HG02884 (cell line): Measurements from ENCODE around the gene LNPK.
"Not testable (repeated sequence)": the region's sequence is repeated elsewhere in the genome, so short reads cannot be mapped to it uniquely, and the experiment has no call there.

Experiments used
- ATAC-seq: cut with Tn5 transposase; IDR thresholded peaks from one replicate; pipeline ENCODE4 v1.9.1; 2021; ENCODE audit warnings: mild to moderate bottlenecking, moderate library complexity; ENCODE audit not compliant: unreplicated experiment

The LNPK gene

DNA sequence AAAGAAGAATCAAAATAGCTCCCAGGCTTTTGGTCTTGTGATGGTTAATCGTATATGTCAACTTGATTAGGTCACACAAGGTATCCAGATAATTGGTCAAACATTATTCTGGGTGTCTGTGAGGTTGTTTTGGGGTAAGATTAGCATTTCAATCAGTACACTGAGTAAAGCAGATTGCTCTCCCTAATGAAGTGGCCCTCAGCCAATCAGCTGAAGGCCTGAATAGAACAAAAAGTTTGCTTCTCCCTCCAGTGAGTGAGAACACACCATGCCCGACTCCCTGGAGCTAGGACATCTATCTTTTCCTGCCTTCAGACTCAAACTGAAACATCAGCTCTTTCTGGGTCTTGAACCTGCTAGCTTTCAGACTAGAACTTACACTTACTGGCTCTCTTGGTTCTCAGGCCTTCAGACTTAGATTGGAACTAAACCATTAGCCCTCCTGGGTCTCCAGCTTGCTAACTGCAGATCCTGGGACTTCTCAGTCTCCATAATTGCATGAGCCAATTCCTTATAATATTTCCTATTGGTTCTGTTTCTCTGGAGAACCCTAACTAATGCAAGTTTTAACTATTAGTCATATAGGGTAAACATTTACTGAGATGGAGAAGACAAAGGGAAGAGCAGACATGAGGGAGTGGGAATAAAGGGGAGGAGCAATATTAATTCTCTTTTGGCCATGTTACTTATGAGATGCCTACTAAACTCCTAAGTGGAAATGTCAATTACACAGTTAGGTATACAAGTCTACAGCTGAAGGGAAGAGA is 25.5 kb downstream of the LNPK start:
- ATAC-seq: no peak

DNA sequence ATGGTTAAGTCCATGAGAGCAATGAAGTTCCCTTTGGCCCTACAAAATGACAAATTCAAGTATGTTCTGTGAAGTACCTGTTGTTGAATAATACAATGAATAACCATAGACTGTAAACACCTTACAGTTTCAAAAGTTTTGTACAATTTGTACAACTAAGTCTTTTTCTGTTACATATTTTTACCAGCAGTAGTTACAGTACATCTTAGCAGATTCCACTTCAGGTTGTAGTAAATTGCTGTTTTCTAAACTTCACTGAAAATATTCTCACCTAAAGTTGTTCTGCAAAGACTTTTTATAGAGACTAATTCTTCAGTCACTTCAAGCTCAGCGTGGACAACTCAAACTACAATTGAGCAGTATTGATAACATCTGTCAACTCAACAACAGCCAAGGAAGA is 28.7 kb downstream of the LNPK start:
- no peak for ATAC-seq

DNA sequence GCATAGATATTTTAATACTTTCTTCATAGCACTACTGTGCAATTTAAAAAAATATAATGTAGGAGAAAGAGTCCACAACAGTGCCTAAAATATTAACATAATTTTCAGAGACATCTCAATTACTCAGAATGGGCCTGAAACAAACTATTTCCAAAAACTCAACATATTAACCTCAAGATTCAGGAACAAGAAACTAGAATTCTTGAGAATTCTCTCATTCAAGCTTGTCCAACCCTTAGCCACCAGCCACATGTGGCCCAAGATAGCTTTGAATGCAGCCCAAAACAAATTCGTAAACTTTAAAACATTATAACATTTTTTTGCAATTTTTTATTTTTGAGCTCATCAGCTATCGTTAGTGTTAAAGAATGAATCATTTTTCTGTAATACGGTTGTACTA is 35.2 kb downstream of the LNPK start:
- no peak for ATAC-seq

DNA sequence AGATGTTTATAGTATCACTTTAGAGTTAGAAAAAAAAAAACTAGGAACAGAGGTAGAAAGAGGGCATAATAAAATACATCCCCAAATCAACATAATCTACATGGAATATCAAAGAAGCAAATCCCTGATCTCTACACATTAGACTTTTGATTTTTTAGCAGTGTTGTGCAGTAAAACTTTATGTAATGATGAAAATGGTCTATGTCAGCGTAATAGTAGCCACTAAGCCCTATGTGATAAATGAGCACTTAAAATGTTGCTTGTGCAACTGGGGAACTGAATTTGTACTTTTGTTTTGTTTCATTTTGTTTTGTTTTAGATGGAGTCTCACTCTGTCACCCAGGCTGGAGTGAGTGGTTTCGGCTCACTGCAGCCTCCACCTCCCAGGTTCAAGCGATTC is 36.3 kb downstream of the LNPK start:
- no peak for ATAC-seq

DNA sequence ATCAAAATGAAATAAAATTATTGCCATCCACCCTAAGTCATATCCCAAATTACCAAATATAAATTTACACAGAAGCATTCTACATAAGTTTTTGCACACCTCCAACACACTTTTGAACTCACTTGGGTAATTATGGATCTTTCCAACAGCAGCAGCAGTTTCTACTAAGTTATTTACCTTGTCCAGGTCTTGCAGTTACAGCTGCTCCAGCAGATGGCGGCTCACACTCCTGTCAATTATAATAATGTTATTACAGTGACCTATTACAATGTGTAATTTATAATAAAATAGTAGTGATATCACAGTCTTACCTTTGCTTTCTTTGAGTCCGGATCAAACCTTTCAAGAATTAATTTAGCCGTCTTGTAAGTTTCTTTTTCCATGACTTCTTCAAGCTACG is 37.9 kb downstream of the LNPK start:
- no peak for ATAC-seq

DNA sequence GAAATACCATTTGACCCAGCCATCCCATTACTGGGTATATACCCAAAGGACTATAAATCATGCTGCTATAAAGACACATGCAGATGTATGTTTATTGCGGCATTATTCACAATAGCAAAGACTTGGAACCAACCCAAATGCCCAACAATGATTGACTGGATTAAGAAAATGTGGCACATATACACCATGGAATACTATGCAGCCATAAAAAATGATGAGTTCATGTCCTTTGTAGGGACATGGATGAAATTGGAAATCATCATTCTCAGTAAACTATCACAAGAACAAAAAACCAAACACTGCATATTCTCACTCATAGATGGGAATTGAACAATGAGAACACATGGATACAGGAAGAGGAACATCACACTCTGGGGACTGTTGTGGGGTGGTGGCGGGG is 38.9 kb downstream of the LNPK start:
- ATAC-seq: not testable (repeated sequence)

DNA sequence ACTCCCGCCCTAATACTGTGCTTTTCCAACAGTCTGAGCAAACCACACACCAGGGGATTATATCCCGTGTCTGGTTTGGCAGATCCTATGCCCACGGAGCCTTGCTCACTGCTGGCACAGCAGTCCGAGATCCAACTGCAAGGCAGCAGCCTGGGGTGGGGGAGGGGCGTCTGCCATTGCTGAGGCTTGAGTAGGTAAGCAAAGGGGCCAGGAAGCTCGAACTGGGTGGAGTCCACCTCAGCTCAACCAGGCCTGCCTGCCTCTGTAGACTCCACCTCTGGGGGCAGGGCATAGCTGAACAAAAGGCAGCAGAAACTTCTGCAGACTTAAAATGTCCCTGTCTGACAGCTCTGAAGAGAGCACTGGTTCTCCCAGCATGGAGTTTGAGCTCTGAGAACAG is 44.2 kb downstream of the LNPK start:
- ATAC-seq: no peak

DNA sequence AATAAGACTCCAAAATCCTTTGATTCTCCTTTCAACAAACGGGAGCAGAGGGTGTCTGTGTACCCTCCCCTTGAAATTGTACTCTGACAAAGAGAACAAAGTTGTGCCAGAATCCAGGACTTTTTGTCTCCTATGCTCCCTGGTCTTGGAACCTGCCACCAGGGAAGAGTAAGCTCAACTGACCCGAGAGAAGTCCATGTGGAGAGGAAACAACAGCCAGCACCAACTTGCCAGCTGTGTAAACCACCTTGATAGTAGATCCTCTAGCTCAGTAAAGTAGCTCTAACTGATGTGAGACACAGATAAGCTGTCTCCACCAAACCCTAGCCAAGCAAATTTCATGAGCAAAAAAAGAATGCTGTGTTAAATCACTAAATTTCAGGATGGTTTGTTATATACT is 46.9 kb downstream of the LNPK start:
- ATAC-seq: no peak

DNA sequence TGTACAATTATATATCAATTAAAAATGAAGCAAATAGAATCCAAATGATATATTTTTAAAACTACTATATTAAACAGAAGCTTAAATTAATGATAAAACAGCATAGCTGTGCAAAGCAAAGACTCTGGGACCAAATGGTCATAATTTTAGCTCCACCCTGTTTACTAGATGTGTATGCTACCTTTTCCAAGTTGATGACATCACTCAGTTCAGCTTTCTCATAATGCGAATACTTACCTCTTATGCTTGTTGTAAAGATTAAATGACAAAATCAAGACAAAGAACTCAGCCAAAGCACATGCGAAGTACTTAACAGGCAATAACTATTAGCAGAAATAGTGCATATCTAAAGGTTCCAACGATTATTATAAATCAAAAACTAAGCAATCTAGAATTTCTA is 51.6 kb downstream of the LNPK start:
- ATAC-seq: no peak

DNA sequence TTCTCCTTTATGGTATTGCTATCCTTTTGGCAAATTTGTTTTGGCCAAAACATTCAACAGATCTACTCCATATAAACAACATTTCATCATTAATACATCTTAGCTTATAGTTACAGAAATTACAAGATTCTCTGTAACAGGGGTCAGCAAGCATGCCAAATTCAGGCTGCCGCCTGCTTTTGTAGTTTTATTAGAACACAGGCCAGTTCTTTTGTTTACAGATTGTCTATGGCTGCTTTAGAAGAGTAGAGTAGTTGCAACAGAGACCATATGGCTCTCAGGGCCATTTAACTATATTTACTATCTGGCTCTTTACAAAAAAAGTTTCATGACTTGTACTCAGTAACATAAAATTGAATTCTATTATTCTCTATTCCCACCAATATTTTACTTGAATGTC is 53.9 kb downstream of the LNPK start:
- no peak for ATAC-seq

DNA sequence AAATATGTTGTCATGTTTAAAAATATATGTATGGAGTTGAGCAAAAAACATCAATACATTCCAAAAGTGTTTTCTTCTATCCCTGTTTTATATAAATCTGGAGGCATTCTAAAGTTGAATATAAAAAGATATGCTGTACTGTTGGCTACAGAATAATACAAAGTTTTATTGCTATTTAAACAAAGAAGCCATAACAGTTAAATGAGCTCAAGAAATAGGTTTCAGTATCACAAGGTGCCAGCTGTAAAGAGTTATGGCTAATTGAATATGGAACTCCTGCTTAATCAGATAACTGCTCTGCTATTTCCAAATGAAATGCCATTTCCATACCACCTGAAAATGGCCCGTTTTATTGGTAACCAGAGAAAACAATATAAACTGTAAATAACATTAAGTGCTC is 55.0 kb downstream of the LNPK start:
- ATAC-seq: no peak

DNA sequence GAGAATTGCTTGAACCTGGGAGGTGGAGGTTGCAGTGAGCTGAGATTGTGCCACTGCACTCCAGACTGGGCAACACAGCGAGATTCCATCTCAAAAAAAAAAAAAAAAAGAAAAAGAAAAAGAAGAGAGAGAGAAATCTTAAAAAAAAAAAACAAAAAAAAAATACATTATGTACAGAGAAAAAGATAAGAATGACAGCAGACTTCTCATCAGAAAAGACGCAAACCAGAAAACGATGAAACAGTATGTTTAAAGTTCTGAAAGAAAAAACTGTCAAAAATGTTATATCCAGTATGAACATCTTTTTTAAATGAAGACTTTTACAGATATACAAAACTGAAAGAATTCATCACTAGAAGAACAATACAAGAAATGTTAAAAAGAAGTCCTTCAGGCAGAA is 60.4 kb downstream of the LNPK start:
- ATAC-seq: no peak

DNA sequence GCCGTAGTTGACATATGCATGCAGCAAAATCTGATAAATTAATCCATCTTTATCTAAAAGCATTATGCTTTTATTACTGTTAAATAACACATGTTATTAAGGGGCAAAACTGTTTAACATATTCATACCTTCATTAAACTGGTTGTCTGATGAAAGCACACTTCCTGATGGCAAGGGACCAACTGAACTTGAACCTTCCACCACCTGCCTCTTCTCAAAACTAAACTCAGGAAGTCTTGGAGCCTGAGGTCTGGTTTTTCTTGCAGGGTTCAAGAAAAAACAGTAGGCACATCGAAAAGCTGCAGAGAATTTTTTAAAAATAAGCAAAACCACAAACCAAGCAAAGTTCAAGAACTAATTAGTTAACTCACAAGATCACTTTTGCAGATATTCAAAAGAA is 64.9 kb downstream of the LNPK start:
- ATAC-seq: no peak

DNA sequence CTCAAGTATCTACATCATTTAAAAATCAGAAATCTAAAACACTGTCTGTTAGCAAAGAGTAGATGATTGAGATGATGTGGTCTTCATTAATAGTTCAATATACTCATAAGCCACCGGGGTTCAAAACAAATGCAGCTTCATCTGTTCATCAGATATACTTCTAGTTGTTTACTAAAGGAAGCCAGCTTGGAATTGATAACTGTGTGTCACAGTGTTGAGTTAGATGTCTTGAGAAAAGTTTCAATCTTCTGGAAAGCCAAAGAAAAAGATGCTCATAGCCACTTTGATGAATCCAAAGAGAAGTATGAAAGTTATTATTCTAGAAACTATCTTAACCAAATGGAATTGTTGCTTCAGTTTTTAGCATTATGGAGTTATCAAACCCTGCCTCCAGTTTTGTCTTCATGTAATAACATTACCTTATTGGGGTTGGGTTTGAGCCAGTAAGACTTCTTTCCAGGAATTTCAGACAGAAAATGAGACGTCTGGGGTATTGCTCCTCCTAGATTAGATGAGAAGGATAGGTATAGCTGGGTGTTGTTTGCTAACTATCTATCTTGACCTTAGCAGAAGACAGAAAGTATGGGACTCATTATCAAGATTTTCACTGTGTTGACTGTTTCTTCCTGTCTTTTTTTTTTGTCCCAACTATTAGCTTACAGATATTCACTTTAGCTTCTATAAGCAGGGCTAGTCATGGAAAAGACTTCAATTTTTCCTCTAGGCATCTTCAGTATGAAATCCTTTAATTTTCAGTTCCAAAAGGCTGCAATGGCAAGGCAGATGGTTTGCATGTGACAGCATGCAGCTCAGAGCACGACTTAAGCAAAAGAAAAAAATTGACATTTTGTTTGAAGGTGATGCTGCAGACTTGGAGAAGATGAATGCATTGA is 66.5 kb downstream of the LNPK start:
- no peak for ATAC-seq

DNA sequence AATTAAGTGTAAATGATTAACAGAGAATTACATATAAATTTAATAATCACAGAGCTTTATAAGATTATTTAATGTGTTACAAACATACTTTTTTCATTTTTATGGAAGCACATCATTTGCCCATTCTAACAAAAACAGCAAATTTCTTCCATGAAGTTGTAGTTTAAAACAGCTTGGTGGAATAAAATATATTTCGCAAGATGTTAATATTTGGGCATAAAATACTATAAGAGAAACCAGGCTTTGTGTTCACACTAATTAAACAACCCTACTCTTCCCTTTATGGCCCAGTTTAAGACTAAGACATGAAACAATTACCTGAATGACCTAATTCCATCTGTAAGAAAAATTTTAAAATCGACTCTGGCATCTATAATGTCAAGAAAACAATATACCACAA is 69.4 kb downstream of the LNPK start:
- no peak for ATAC-seq

DNA sequence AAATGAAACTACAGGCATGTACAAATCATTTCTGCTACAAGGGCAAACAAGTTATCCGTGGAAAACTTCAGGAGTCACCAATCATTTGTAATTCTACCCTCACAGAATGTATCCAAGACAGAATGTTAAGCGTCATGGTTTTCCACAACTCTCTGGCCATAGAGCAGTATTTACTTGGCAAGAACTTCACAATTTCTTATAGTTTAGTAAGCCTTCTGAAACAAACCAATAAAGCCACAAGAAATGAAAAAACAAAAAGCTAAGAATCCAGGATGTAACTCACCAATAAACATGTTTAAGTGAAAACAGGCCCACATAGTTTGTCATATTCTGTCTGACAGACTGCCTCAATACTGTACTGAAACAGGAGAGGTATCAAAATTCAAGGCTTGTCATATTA is 70.3 kb downstream of the LNPK start:
- no peak for ATAC-seq

DNA sequence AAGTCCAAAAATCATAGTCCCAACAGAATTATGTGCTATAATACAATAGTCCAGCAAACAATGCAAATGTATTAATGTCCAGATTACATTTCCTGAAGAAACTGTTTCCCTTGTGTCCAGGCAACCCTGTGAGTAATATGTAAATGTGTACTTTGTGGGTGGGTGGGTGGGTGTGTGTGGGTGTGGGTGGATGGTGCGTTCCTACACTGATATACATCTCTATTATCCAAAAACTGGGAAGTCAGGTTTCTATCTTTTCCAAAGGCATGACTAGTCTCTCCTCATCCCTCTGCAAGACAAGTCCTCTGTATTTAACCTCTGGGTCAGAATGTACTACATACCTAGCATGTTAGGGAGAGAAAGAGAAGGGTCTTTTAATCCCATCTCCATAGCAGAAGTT is 71.6 kb downstream of the LNPK start:
- no peak for ATAC-seq

DNA sequence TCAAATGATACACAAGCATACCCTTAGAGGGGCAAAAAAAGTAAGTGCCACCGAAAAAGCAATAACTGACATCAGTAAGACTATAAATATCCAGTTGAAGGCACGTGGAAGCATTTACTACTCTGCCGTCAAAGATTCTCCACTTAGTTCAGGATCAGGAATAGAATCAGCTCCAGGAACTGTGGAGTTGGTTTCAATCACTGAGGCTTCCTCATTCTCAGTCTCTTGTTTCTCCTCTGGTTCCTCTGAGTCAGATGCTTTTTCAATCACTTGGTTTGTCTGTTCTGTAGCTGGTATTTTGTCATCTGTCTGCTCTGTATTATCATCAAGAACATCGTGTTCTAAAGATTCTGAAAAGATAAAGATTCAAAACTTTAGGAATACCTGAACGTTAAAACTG is 72.2 kb downstream of the LNPK start:
- no peak for ATAC-seq

DNA sequence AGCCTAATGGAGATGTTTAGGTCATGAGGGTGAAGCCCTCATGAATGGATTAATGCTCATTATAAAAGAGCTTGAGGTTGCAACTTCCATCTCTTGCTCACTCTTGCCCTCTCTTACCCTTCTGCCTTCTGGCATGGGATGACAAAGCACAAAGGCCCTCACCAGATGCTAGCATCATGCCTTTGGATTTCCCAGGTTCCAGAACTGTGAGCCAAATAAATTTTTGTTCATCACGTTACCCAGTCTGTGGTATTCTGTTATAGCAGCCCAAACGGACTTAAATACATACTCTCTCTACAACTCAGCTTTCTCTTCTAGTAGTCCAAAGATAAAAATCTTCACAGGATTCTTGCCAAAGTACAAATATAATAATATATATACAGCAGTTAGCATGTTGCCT is 75.8 kb downstream of the LNPK start:
- no peak for ATAC-seq

DNA sequence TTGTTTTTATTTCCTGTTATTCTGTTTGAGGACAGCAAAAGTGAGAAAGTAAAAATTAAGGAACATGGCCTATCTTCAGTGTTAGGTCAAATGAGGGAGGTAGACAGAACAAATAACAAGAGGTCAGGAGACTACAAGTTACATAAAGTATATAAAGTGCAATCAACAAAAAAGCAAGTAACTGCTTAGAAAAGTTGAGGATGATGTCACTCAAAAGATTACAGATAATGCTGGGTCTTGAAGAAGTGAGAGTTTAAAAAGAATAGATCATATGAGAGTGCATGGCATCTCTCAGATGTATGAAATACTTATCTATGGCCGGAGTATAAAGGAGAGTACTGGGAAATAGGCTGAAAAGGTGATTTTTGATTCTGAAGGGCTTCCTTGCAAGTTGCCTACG is 79.9 kb downstream of the LNPK start:
- ATAC-seq: no peak

DNA sequence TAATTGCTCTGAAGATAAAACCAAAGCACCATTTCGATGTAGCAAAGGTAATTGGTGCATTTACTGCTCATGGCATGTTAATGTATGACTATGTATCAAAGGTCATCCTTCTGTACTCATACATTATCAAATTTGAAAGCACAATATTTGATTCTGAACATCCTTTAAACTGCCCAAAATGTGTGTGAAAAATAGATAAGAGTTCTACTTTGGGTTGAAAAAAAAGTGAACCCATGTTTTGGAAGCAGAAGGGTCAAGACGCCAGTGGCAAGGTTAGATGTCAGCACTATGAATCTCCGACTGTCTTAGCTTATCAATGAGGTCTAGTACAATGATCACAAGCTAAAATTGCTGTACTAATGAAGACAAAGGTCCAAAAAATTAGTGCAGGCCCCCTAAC is 83.1 kb downstream of the LNPK start:
- ATAC-seq: no peak

DNA sequence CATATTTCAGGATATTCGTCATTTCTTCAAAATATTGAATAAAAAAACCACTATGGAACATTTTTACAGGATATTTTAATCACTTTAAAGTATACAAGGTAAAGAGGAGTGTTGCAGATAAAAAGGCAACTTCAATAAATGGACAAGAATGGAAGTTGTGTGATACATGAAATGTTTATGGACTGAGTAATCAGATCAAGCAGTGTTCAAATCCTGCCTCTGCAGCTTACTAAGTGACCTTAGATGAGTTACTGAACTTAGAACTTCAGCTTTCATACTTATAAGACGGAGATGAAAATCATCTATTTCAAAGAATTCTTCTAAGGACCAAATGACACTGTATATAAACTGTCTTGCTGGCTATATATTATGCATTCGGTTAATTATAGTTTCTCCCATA is 87.2 kb downstream of the LNPK start:
- ATAC-seq: no peak
